Subcutaneous adipose tissue (tissue), 4 donors: ENCODE measurements around the gene COL26A1. TPM values are rescaled to one million over a fixed set of nuclear protein-coding genes. Genes with fewer than 3 reads are reported as not detected.

Experiments used
- total RNA-seq, 4 donors: library from RNA; depleted of rRNA; stranded (reverse); fragments of >200 nt; gene quantifications; one replicate each; pipeline ENCODE4 v1.1.0, GENCODE V29; 2016
- TF ChIP-seq, protein P1 (sequence below): fragments of 450-650 bp; IDR thresholded peaks from one replicate; pipeline ENCODE4 v1.5.1; 2016; ENCODE audit warnings: low read depth, mild to moderate bottlenecking, control low read depth, antibody characterized with exemption, moderate library complexity

The COL26A1 gene
- total RNA-seq, 4 donors from 2014 or later, result not detected

DNA sequence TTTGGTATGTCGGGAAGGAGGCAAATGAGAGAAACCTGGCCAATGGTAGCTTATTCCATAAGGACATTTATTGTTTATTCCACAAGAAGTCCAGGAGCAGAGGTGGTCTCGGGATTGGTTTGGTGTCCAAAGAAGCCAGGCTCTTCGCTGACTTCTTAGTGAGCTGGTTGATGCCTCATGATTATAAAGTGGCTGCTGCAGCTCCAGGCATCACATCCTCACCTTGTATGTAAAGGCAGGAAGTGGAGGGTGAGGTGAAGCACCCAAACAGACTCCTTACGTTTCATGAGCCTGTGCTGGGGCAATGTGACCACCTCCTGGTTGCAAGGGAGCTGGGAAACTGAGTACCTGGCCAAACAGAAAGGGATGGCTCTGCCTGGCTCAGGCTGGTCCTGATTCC, 174.0 kb downstream of the COL26A1 start:
- TF ChIP-seq, protein P1, sequence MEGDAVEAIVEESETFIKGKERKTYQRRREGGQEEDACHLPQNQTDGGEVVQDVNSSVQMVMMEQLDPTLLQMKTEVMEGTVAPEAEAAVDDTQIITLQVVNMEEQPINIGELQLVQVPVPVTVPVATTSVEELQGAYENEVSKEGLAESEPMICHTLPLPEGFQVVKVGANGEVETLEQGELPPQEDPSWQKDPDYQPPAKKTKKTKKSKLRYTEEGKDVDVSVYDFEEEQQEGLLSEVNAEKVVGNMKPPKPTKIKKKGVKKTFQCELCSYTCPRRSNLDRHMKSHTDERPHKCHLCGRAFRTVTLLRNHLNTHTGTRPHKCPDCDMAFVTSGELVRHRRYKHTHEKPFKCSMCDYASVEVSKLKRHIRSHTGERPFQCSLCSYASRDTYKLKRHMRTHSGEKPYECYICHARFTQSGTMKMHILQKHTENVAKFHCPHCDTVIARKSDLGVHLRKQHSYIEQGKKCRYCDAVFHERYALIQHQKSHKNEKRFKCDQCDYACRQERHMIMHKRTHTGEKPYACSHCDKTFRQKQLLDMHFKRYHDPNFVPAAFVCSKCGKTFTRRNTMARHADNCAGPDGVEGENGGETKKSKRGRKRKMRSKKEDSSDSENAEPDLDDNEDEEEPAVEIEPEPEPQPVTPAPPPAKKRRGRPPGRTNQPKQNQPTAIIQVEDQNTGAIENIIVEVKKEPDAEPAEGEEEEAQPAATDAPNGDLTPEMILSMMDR, result no peak

DNA sequence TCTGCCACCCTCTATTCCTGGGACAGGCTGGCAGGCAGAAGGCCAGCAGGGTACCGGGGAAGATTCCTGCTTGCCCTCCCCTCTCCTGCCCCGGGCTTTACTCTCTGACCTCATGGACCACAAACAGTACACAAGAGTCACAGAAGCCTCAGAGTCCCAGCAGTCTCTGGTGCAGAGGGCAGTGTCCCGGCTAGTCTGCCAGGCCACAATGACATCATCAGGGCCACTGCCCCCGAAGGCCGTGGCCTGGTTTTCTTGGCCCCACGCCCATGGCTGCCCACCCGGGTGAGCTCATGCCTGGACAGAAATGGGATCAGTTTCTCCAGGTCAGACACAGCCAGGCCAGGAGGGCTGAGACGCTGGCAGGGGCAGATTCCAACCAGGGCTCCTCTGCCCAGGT, 174.5 kb downstream of the COL26A1 start:
- TF ChIP-seq, protein P1, result no peak

DNA sequence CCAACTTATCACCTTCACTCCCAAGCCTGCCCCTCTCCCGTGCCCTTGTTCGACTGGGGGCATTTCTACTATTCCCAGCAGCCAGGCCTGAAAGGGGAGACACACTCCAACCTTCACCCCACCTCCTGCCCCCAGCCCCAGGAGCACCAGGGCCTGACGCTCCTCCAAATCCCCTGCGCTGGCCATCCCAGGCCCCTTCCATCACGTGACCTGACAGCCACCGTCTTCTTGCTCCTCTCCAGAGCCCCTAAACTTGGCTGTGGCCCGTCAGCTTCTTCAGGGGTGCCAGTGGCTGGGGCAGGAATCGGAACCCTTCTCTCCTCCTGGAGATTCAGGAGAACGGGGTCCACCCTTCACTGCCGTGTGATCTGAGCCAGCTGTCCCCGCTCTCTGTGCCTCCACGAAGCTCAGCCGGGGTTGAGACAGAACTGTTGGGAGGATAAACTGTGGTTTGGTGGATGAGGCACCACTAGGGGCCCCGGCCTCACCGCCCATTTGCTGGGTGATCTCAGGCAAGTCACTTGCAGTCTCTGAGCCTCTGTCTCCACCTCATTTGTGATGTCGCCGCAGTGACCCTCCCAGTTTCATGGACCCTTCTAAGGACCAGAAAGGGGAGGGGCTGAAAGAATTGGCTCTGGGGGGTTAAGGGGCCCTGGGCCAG, 175.4 kb downstream of the COL26A1 start:
- TF ChIP-seq, protein P1, result no peak

DNA sequence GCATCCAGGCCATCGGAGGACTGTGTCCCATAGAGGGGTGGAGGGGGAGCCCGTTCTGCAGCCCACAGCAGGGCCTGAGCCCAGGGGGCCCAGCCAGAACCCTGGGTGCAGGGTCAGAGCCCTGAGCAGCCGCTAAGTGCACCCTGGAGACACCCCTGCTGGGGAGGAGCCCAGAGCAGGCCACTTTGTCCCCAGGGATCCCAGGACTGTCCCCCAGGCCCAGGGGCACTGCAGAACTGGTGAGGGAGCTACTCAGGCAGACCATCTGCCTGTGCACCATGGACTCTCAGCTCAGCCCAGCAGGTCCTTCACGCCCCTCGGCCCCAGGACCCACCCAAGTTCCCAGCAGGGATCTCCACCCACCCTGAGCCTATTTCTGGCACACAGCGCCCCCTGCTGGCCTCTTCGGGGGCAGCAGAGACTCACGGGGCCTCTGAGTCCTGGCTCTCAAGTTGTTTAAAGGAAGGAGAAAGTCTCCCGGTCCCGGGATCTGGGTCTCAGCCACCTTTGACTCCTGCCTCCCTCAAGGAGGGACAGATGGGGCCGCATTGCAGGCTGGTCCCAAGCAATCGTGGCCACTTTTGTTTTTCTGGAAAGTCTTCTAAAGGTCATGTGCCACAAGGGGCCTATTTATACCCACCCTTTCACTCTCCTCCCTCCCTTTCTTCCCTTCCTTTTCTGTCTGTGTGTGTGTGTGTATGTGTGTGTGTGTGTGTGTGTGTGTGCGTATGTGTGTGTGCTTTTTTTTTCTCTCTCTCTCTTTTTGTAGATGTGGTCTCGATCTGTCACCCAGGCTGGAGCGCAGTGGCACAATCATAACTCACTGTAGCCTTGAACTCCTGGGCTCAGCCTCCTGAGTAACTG, 176.2 kb downstream of the COL26A1 start:
- TF ChIP-seq, protein P1, result no peak

DNA sequence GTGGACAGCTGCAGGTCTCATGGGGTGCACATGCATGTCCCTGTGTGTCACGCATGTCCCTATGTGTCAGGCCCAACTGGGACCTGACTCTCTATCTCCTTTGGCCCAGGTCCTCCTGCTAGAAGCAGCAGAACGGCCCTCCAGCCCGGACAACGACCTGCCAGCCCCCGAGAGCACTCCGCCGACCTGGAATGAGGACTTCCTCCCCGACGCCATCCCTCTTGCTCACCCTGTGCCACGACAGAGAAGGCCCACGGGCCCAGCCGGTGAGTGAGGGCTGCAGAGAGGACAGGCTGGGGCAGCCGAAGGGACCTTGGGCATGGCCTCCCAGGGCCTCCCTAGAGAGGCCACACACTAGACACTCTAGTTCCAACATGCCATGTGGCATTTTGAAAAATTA, 177.1 kb downstream of the COL26A1 start:
- TF ChIP-seq, protein P1, result no peak

DNA sequence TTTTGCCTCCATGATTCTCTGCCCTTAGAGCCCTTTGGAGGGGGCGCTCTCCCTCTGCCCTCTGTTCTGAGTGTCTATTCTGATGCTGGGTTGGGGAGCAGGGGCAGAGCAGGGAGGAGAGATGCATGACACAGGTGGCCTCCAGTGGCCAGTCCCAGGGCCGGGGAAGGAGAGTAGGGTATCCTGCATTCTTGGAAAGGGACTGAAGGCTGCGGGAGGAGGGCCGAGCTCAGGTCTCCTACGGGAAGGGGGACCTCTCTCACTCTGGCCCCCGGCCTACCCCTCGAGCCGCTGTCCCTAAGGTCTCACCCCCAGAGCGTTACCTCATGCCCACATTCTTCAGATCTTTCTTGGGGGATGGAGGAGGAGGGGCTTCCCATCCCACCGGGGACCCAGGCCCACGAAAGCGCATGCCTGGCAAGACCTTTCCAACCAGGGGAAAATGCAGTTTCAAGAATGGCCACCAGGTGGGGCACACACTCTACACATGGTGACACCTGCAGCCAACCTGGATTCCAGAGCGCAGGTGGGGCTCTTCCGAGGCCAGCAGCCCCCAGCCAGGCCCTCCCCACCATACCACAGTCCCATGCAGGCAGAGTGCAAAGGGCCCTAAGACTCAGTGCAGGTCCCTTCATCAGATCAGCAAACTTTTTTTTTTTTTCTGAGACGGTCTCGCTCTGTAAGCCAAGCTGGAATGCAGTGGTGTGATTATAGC, 180.0 kb downstream of the COL26A1 start:
- TF ChIP-seq, protein P1, result no peak
